PFSK-1 (cell line): ENCODE measurements around the gene FGF11.

Experiments used
- FOXP2 ChIP-seq: optimal IDR thresholded peaks from 2 replicates; pipeline ENCODE3; 2011; ENCODE audit warnings: borderline replicate concordance, control low read depth, inconsistent platforms; ENCODE audit not compliant: insufficient read depth; ENCODE audit errors: extremely low read length, extremely low read depth
- POLR2AphosphoS5 ChIP-seq: IDR thresholded peaks from 2 replicates; pipeline ENCODE4 v1.6.1; 2012; ENCODE audit warnings: low read depth, mild to moderate bottlenecking, control low read depth, low read length, moderate library complexity
- SIN3A ChIP-seq: IDR thresholded peaks from 2 replicates; pipeline ENCODE4 v1.6.1; 2012; ENCODE audit warnings: mild to moderate bottlenecking, low read length, moderate library complexity, borderline replicate concordance; ENCODE audit not compliant: insufficient read depth
- TAF1 ChIP-seq: IDR thresholded peaks from 2 replicates; pipeline ENCODE4 v1.6.1; 2012; ENCODE audit warnings: low read length, control low read depth, borderline replicate concordance; ENCODE audit not compliant: insufficient read depth
- TF ChIP-seq, protein P1 (sequence below), 2 experiments: IDR thresholded peaks; 2 replicates each; pipeline versions ENCODE4 v1.6.1 to v1.8.0; 2011 to 2012; ENCODE audit warnings: low read depth in 2 of 2, low read length in 2 of 2, control low read depth in 1 of 2, inconsistent platforms in 1 of 2, mild to moderate bottlenecking in 1 of 2, moderate library complexity in 1 of 2; ENCODE audit not compliant: insufficient read depth in 1 of 2

FGF11 gene

DNA sequence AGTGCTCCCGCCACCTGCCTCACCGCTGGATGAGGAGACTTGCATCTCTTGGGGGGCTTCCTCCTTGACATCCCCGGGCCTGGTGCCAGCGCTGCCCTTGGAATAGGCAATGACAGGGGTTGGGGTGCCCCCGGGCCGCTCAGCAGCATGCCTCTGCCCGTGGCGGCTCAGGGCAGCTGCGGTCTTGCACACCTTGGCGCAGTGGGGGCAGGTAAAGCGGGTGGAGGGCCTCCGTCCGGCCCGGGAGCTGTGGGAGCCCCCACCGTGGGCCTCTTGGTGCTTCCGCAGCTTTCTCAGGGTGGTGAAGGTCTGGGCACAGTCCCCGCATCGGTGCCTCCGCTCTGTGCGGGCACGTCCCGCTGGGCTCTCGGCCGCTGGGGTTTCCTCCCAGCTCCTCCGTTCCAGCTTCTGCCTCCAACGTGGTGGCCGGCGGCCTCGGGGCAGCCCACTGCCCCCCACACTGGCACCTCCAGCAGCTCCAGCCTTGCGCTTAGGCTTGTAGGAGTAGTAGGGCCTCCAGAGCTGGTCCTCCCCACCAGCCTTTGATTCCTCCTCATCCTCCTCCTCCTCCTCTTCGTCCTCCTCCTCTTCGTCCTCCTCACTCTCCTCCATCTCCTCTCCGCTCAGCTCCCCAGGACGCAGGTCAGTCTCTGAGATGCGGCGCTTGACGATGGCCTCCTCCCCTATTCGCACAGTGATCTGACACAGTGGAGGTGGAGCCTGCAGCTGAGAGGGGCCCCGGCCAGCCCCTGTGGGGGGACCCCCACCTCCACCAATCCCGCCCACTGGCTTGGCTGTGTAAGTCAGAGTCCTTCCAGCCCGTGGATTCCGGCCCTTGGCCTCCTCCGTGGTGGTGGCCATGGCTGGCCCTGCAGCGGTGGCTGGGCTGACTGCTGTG lies 23.4 kb downstream of the FGF11 start:
- TF ChIP-seq POLR2AphosphoS5 (0 out of 2 replicates have a peak, but pooled peaks have one; percentile 5), SIN3A (no peak)

DNA sequence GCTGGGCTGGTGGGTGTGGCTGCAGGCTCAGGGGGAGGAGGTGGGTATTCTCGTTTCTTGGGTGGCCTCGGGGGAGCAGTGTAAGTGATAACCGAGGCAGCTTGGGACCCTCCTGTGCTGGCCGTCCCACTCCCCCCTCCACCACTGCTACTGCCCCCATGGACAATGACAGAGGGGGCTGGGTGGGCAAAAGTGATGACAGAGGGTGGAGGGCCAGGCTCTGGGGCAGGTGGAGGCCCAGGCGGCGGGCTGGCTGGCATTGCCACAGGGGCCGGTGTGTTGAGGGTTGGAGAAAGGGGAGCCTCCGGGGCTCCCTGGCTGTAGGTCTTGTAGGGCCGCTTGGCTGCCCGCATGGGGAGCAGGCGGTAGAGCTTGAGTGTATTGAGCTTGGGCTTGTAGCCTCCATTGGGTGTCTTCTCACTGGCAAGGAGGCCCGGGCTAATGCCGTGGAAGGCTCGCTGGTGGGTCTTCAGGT lies 24.1 kb downstream of the FGF11 start:
- TF ChIP-seq TAF1, result no peak
- TF ChIP-seq SIN3A, result no peak
- TF ChIP-seq FOXP2, result no peak
- TF ChIP-seq, protein P1, sequence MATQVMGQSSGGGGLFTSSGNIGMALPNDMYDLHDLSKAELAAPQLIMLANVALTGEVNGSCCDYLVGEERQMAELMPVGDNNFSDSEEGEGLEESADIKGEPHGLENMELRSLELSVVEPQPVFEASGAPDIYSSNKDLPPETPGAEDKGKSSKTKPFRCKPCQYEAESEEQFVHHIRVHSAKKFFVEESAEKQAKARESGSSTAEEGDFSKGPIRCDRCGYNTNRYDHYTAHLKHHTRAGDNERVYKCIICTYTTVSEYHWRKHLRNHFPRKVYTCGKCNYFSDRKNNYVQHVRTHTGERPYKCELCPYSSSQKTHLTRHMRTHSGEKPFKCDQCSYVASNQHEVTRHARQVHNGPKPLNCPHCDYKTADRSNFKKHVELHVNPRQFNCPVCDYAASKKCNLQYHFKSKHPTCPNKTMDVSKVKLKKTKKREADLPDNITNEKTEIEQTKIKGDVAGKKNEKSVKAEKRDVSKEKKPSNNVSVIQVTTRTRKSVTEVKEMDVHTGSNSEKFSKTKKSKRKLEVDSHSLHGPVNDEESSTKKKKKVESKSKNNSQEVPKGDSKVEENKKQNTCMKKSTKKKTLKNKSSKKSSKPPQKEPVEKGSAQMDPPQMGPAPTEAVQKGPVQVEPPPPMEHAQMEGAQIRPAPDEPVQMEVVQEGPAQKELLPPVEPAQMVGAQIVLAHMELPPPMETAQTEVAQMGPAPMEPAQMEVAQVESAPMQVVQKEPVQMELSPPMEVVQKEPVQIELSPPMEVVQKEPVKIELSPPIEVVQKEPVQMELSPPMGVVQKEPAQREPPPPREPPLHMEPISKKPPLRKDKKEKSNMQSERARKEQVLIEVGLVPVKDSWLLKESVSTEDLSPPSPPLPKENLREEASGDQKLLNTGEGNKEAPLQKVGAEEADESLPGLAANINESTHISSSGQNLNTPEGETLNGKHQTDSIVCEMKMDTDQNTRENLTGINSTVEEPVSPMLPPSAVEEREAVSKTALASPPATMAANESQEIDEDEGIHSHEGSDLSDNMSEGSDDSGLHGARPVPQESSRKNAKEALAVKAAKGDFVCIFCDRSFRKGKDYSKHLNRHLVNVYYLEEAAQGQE (IDR thresholded peaks at IDR 0.05; ENCODE audit: insufficient read depth in 1 of 2, low read depth in 2 of 2, low read length in 2 of 2), result no peak
- no peak for TF ChIP-seq POLR2AphosphoS5

DNA sequence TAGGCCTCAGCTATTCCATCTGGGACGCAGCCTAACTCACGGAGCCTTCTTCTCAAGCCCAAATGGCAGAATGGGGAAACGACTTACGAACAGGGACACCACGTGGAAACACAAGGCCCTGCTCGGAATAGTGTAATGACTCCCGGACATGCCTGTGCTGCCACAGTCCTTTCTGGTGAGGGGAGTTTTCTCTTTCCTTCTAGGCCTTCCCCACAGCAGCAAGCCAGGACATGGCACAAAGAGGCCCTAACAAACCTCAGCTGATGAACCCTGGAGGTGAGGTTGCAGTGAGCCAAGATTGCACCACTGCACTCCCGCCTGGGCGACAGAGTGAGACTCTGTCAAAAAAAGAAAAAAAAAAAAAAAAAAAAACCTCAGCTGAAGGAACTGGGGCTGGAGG lies 24.8 kb downstream of the FGF11 start:
- no peak for TF ChIP-seq FOXP2
- TF ChIP-seq TAF1, result no peak
- TF ChIP-seq, protein P1 (IDR thresholded peaks at IDR 0.05; ENCODE audit: insufficient read depth in 1 of 2, low read depth in 2 of 2, low read length in 2 of 2), result no peak
- no peak for TF ChIP-seq POLR2AphosphoS5

DNA sequence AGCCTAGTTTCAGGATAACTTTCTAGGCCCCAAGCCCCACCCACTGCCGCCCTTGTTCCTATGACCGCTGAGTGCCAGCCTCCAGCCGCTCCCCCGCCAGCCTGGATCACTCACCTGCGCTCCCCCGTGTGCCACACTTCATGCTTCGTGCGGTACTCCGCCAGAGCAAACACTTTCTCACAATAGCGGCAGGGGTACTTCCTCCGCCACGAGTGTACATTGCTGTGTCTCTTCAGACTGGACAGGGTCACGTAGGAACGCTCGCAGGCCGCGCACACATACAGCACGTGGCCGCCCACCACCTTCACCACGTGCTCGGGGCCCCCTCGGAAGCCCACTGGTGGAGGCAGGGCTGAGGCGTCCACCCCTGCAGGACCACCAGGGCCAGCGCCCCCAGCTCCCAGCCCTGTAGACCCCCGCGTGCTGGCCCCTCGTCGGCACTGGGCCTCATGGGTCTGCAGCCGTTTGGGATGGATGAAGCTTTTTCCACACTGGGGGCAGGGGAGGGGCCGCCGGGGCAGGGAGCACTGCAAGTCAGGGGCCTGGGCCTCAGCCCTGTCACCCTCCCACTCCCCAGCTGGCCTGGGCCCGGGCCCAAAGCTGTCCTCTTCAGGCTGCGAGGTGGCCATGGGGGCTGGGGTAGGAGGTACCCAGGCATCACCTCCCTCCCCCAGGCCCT lies 26.4 kb downstream of the FGF11 start:
- TF ChIP-seq FOXP2, result no peak
- TF ChIP-seq TAF1, result no peak

DNA sequence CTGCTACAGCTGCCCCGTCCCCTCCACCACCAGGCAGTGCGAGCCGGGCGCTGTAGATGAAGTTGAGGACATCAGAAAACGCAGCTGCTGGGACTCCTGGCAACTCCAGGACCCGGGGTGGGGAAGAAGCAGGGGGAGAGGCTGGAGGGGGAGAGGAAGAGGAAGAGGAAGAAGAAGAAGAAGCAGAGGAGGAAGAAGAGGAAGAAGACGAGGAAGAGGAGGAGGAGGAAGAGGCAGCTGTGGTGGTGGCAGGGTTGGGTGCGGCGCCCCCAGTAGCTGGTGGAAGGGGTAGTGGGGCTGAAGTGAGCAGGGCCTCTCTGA lies 27.0 kb downstream of the FGF11 start:
- TF ChIP-seq FOXP2 (no peak), POLR2AphosphoS5 (no peak), SIN3A (no peak)
- TF ChIP-seq, protein P1 (IDR thresholded peaks at IDR 0.05; ENCODE audit: insufficient read depth in 1 of 2, low read depth in 2 of 2, low read length in 2 of 2), result no peak

DNA sequence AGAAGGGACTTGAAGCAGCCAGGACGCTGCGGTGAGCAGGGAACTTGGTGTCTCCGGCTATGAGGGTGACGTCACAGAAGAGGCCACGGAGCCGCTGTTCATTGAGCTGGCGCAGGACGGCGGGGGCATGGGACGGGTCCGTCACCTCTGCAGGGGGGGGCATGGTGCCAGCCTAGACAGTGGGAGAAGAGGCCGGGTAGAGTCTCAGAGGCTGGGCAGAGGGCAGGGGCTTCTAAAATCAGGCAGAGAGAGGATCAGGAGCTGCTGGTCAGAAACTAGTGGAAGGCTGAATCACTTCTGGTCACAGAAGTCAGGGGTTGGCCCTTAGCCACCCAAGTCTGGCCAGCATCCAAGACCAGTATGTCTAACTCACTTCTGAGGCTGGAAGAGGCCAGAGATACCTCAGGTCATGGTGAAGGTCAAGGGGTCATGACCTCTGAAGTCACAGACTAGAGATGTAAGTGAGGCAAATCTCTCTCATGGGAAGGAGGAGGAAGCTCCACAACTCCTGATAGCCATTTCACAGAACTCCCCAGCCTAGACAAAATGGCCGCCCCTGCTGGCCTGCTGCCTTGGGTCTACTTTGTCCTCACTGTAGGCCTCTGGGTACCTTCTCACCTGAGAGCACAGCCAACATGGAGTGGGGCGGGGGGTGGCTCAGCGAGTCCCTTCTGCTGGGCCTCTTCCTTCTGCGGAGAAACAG lies 27.5 kb downstream of the FGF11 start:
- TF ChIP-seq SIN3A (no peak), TAF1 (no peak), FOXP2 (no peak), POLR2AphosphoS5 (no peak)
- TF ChIP-seq, protein P1 (IDR thresholded peaks at IDR 0.05; ENCODE audit: insufficient read depth in 1 of 2, low read depth in 2 of 2, low read length in 2 of 2), result no peak
